Urinary bladder (tissue), 4 donors: ENCODE measurements around the gene GATAD2A. TPM values are rescaled to one million over a fixed set of nuclear protein-coding genes. Genes with fewer than 3 reads are reported as not detected.

Experiments
- DNase-seq: peaks from one replicate; pipeline ENCODE4 v3.0.0-alpha.2; 2015; ENCODE audit errors: extremely low spot score
- H3K27ac ChIP-seq: one replicate; pipeline ENCODE4 v1.5.1; 2013; ENCODE audit warnings: low read depth, mild to moderate bottlenecking, moderate library complexity
- H3K36me3 ChIP-seq: one replicate; pipeline ENCODE4 v1.6.1; 2013; ENCODE audit warnings: mild to moderate bottlenecking, moderate library complexity; ENCODE audit not compliant: insufficient read depth
- H3K4me1 ChIP-seq: one replicate; pipeline ENCODE4 v1.6.1; 2013; ENCODE audit warnings: mild to moderate bottlenecking, moderate library complexity; ENCODE audit not compliant: insufficient read depth
- H3K4me3 ChIP-seq: one replicate; pipeline ENCODE4 v1.5.1; 2013; ENCODE audit warnings: low read depth, low read length
- WGBS: extraction: QIAGEN DNeasy Blood & Tissue Kit; methylation state at CpG from one replicate; pipeline ENCODE4 v1.1.7; 2013; 5-methylcytosine and 5-hydroxymethylcytosine counted together
- polyA plus RNA-seq: library from polyadenylated mRNA; stranded (reverse); fragments of 200-250 nt; gene quantifications from one replicate; pipeline ENCODE4 v1.2.3, GENCODE V29; 2013
- small RNA-seq: library from RNA; depleted of rRNA; stranded (forward); fragments of <200 nt; gene quantifications from one replicate; pipeline ENCODE3, GENCODE V24; 2014
- total RNA-seq: library from RNA; depleted of rRNA; stranded (reverse); fragments of >200 nt; gene quantifications from one replicate; pipeline ENCODE4 v1.2.3, GENCODE V29; 2014
- donor health status: healthy with polysubstance abuse.
- donor health status: healthy.

Gene GATAD2A
- total and polyA plus RNA-seq, 2 donors = 15.8 to 22.9 TPM

DNA sequence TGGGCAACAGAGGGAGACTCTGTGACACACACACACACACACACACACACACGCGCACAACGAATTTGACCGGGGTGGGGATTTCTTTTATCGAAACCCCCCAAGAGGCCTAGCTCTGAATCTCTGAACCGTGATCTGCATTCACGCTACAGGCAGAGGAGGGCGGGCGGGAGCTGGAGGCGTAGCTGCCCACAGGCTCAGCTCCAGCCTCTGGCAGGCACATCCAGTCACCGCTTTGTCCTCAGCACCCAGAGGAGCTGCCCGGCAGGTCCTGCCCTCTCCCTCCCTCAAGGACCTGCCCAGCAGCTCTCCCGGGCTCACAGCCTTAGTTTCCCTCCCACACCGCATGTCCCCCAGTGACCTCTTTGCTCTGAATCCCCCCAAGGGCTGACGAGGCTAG, 152.6 kb downstream of the GATAD2A start:
- 82% methylated on average over 15 of the region's 15 CpGs for WGBS
- DNase-seq = no peak
- H3K27ac ChIP-seq = no peak overlapping the region

More for the DNA sequence above, 152.6 kb downstream of the GATAD2A start:
- H3K4me1 ChIP-seq = no peaks in the 10 kb centered on the region
- H3K4me3 ChIP-seq = no peak overlapping the region
- no peaks in the 10 kb centered on the region for H3K36me3 ChIP-seq

Small RNA genes lying within 50 kb of the gene (small RNA-seq; reads per million reads assigned to genes)
- gene MIR640 = not detected

Other genes with a start within 250 kb of the GATAD2A start
- gene MEF2B, start 235.4 kb upstream of the GATAD2A start, total RNA-seq = 0.42 TPM
- gene MEF2B, start 235.4 kb upstream of the GATAD2A start, polyA plus RNA-seq = 0.48 TPM
- gene BORCS8, start 213.5 kb upstream of the GATAD2A start, total RNA-seq = 7.8 TPM
- gene BORCS8, start 213.5 kb upstream of the GATAD2A start, polyA plus RNA-seq = 23.2 TPM
- 28.1 TPM for gene RFXANK, start 213.4 kb upstream of the GATAD2A start, total RNA-seq
- gene RFXANK, start 213.4 kb upstream of the GATAD2A start, polyA plus RNA-seq = 62.8 TPM
- 8.5 TPM for gene NR2C2AP, start 202.3 kb upstream of the GATAD2A start, total RNA-seq
- gene NR2C2AP, start 202.3 kb upstream of the GATAD2A start, polyA plus RNA-seq = 28.3 TPM
- 0.42 TPM for gene NCAN, start 193.7 kb upstream of the GATAD2A start, total RNA-seq
- gene NCAN, start 193.7 kb upstream of the GATAD2A start, polyA plus RNA-seq = not detected
- gene TM6SF2, start 132.4 kb upstream of the GATAD2A start, total RNA-seq = 1.5 TPM
- gene TM6SF2, start 132.4 kb upstream of the GATAD2A start, polyA plus RNA-seq = 0.72 TPM
- gene SUGP1, start 85.2 kb upstream of the GATAD2A start, total RNA-seq = 13.5 TPM
- 34.7 TPM for gene SUGP1, start 85.2 kb upstream of the GATAD2A start, polyA plus RNA-seq
- gene MAU2, start 84.8 kb upstream of the GATAD2A start, total RNA-seq = 31.7 TPM
- 34.6 TPM for gene MAU2, start 84.8 kb upstream of the GATAD2A start, polyA plus RNA-seq
- 0.85 TPM for gene TSSK6, start 109.9 kb downstream of the GATAD2A start, total RNA-seq
- gene TSSK6, start 109.9 kb downstream of the GATAD2A start, polyA plus RNA-seq = 1.8 TPM
- gene NDUFA13, start 110.5 kb downstream of the GATAD2A start, total RNA-seq = 74.7 TPM
- 318 TPM for gene NDUFA13, start 110.5 kb downstream of the GATAD2A start, polyA plus RNA-seq
- gene YJEFN3, start 123.2 kb downstream of the GATAD2A start, total RNA-seq = 1.8 TPM
- gene YJEFN3, start 123.2 kb downstream of the GATAD2A start, polyA plus RNA-seq = 4.6 TPM
- 0.32 TPM for gene CILP2, start 132.6 kb downstream of the GATAD2A start, total RNA-seq
- 0.32 TPM for gene CILP2, start 132.6 kb downstream of the GATAD2A start, polyA plus RNA-seq
- 3.9 TPM for gene PBX4, start 213.0 kb downstream of the GATAD2A start, total RNA-seq
- 2.1 TPM for gene PBX4, start 213.0 kb downstream of the GATAD2A start, polyA plus RNA-seq
- 4.1 TPM for gene LPAR2, start 222.5 kb downstream of the GATAD2A start, total RNA-seq
- 4.9 TPM for gene LPAR2, start 222.5 kb downstream of the GATAD2A start, polyA plus RNA-seq
- 3.6 TPM for gene GMIP, start 238.0 kb downstream of the GATAD2A start, total RNA-seq
- gene GMIP, start 238.0 kb downstream of the GATAD2A start, polyA plus RNA-seq = 6.2 TPM